ENCODE data around the gene PRUNE2.
"Not testable (repeated sequence)": the region's sequence is repeated elsewhere in the genome, so short reads cannot be mapped to it uniquely, and the experiment has no call there.

Gene PRUNE2

GRCh38 chr9:76693912-76694311, 212.0 kb downstream of the PRUNE2 start:
- no peak for DNase-seq (ENCODE audit: low read depth)

- DNase-seq (ENCODE audit: low read depth): no peak
Measured at GRCh38 chr9:76692458-76693129, 213.3 kb downstream of the PRUNE2 start.

GRCh38 chr9:76691517-76692313, 214.2 kb downstream of the PRUNE2 start:
- DNase-seq (ENCODE audit: low read depth): no peak

- DNase-seq (ENCODE audit: low read depth): no peak
Measured at GRCh38 chr9:76690973-76691370, 214.9 kb downstream of the PRUNE2 start.

GRCh38 chr9:76690246-76690972, 215.5 kb downstream of the PRUNE2 start:
- DNase-seq (ENCODE audit: low read depth): no peak

- DNase-seq (ENCODE audit: low read depth): no peak
Measured at GRCh38 chr9:76688471-76689238, 217.3 kb downstream of the PRUNE2 start.

GRCh38 chr9:76687861-76688391, 218.0 kb downstream of the PRUNE2 start:
- DNase-seq (ENCODE audit: low read depth): no peak

- no peak for DNase-seq (ENCODE audit: low read depth)
Measured at GRCh38 chr9:76686756-76687155, 219.2 kb downstream of the PRUNE2 start.

GRCh38 chr9:76684213-76684612, 221.7 kb downstream of the PRUNE2 start:
- DNase-seq (ENCODE audit: low read depth): no peak

- DNase-seq (ENCODE audit: low read depth): no peak
Measured at GRCh38 chr9:76681556-76681955, 224.4 kb downstream of the PRUNE2 start.

- no peak for DNase-seq (ENCODE audit: low read depth)
Measured at GRCh38 chr9:76680716-76681425, 225.0 kb downstream of the PRUNE2 start.

GRCh38 chr9:76677481-76678055, 228.3 kb downstream of the PRUNE2 start:
- DNase-seq (ENCODE audit: low read depth): no peak

- DNase-seq (ENCODE audit: low read depth): no peak
Measured at GRCh38 chr9:76676857-76677256, 229.1 kb downstream of the PRUNE2 start.

GRCh38 chr9:76667521-76667957, 238.4 kb downstream of the PRUNE2 start:
- DNase-seq (ENCODE audit: low read depth): no peak

GRCh38 chr9:76665966-76666365, 239.9 kb downstream of the PRUNE2 start:
- DNase-seq (ENCODE audit: low read depth): not testable (repeated sequence)

- DNase-seq (ENCODE audit: low read depth): no peak
Measured at GRCh38 chr9:76665458-76665857, 240.5 kb downstream of the PRUNE2 start.

GRCh38 chr9:76664120-76664519, 241.8 kb downstream of the PRUNE2 start:
- DNase-seq (ENCODE audit: low read depth): no peak

GRCh38 chr9:76662476-76663281, 243.2 kb downstream of the PRUNE2 start:
- no peak for DNase-seq (ENCODE audit: low read depth)

- no peak for DNase-seq (ENCODE audit: low read depth)
Measured at GRCh38 chr9:76658510-76659231, 247.2 kb downstream of the PRUNE2 start.

Data from stimulated activated CD8-positive, alpha-beta memory T cell treated with anti-CD3 and anti-CD28 coated beads, Interleukin-7, amount 100 ng/mL, for 24 hours (primary cell).